IPS-18c (cell line): ENCODE results near the gene SWI5.

Experiments used
- H3K4me3 ChIP-seq: 2 replicates; pipeline ENCODE4 v1.7.0; 2013; ENCODE audit warnings: low read depth, mild to moderate bottlenecking, low read length, moderate library complexity; ENCODE audit not compliant: insufficient read depth
- H3K9me3 ChIP-seq: one replicate; pipeline ENCODE4 v1.6.1; 2013; ENCODE audit warnings: mild to moderate bottlenecking, low read length, moderate library complexity; ENCODE audit not compliant: control insufficient read depth, insufficient read depth

The SWI5 gene

DNA sequence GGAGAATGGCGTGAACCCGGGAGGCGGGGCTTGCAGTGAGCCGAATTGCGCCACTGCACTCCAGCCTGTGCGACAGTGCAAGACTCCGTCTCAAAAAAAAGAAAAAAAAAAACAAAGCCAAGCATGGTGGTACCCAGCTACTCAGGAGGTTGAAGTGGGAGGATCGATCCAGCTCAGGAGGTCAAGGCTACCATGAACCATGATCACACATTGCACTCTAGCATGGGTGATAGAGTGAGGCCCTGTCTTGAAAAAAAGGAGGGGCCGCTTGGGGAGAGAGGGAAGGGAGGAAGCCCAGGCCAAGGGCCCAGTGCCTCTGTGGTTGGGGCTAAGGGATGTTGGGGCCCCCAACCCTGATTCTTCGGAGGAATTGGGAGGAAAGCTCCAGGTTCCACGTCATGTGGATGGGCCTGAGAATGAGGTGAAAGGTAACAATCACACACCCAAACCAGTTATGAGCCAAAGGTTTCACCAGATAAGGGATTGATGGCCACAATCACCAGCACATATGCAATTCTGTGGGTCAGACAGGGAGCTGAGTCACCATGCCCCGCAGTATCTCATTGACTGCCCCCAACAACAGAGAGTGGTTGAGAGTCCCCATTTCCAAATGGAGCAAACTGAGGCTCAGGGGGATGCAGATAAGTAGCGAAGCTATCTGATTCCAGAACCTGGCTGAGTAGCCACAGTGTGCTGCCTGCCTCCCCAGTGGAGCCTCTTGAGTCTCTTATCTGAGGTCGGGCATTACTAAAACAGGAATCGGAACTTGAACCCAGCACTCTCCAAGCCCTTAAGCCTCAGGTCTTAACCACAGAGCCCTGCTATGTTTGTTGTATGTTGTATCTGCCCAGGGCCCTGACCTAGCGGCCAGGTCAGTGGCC lies 20.5 kb downstream of the SWI5 start:
- no peak overlapping the region for H3K4me3 ChIP-seq
- no peaks in the 10 kb centered on the region for H3K9me3 ChIP-seq

DNA sequence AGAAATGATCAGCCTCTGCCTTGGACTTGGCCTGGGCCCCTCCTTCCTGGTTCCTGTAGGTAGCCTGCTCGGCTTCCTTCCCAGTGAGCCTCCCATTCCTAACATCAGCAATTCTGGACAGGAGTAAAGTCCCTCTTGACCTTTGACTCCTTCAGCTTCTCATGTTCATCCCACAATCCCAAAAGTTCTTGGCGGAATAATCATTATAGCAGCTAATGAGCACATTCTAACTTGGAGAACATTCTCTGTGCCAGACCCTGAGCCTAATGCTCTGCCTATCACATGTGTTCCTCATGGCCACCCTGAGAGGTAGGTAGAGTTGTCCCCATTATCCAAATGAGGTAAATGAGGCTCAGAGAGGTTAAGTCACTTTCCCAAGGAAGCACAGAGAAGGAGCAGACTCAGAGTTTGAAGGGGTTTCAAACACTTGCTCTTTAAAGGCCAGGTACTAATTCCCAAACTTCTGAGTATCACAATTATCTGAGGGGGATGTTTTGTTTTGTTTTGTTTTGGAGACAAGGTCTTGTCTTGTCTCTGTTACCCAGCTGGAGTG lies 21.2 kb downstream of the SWI5 start:
- no peak overlapping the region for H3K4me3 ChIP-seq
- no peaks in the 10 kb centered on the region for H3K9me3 ChIP-seq

DNA sequence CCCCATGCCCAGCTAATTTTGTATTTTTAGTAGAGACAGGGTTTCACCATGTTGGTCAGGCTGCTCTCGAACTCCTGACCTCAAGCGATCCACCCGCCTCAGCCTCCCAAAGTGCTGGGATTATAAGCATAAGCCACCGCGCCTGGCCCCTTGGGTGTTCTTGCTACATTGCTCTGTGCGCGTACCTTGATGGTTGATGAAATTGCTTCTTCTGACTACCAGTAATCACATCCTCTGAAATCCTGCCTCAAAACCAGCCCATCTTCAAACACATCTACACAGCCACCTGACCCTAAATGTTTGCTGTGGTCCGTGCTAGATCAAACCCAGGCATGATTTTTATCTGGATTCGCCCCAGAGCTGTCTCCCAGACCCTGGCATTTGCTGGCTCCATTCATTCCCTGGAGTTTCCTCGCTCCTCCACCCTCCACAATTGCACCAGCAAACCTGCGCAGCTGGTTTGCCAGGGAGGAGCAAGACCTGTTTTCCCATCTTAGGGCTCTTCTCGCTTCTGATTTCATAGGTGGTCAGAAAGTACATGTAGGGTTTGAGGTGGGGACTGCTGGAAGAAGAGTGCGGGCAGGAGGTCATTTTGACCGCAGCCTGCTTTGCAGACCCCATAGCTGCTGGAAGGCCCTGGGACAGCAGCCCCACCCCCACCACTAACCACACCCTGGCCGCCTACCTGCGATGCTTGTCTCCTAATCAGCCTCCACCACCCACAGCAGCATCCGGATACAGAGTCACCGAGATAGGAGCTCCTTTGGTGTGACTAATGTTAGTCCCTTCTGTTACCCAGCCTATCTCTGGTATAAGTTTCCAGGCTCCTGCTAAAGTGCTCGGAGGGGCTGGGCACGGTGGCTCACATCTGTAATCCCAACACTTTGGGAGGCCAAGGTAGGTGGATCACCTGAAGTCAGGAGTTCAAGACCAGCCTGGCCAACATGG lies 22.7 kb downstream of the SWI5 start:
- no peak overlapping the region for H3K4me3 ChIP-seq
- no peaks in the 10 kb centered on the region for H3K9me3 ChIP-seq

GRCh38 chr9:128304136-128304970 lies 28.3 kb downstream of the SWI5 start:
- no peaks in the 10 kb centered on the region for H3K9me3 ChIP-seq
- H3K4me3 ChIP-seq = no peak overlapping the region

GRCh38 chr9:128304971-128305288 lies 28.9 kb downstream of the SWI5 start:
- H3K4me3 ChIP-seq = no peak overlapping the region
- H3K9me3 ChIP-seq = no peaks in the 10 kb centered on the region

- Histone ChIP-seq H3K4me3 (no peak overlapping the region), H3K9me3 (peaks cover 4% of the 10 kb centered on the region)
Measured at GRCh38 chr9:128309551-128309950, 33.5 kb downstream of the SWI5 start.

- Histone ChIP-seq H3K4me3 (no peak overlapping the region), H3K9me3 (peaks cover 4% of the 10 kb centered on the region)
Measured at GRCh38 chr9:128310461-128310860, 34.4 kb downstream of the SWI5 start.

- H3K9me3 ChIP-seq = peaks cover 4% of the 10 kb centered on the region
- H3K4me3 ChIP-seq = no peak overlapping the region
Measured at GRCh38 chr9:128314697-128315096, 38.6 kb downstream of the SWI5 start.

DNA sequence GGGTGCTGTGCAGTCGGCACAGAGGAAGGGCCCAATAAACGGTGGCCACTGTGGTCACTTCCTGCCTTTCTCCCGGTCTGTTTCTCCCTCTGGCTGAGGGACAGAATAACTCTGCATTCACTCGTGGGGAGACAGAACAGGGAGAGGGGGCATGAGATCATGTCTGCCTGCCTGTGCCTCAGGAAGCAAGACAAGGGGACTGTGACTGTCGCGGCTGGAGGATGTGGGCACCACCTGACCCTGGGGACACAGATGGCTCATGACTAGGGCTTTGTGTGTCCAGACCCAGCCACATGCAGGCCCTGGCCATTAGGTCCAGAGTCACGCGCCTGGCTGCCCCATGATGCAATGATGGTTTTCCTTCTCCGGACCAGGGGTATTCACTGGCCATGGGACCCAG lies 40.3 kb downstream of the SWI5 start:
- H3K4me3 ChIP-seq = no peak overlapping the region
- peaks cover 4% of the 10 kb centered on the region for H3K9me3 ChIP-seq

DNA sequence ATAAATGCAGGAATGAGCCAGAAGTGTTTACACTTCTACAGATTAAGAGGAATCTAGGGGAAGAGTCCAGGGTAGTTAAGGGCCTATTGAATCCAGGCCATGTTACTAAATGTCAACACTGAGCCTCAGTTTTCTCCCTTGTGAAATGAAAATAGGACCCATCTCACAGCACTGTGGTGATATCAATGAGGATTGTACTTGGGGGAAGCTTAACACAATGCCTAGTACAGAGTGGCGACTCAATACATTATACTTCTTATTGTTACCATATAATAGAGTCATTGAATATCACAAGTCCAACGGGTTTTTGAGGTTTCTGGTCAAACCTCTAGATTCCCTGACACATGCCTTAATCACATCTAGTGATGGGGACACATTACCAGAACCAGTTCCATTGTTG lies 41.6 kb downstream of the SWI5 start:
- H3K4me3 ChIP-seq = no peak overlapping the region

GRCh38 chr9:128321343-128321742 lies 45.3 kb downstream of the SWI5 start:
- H3K9me3 ChIP-seq = no peaks in the 10 kb centered on the region
- H3K4me3 ChIP-seq = peak overlapping the region; percentile 86

More for the DNA sequence above, 41.6 kb downstream of the SWI5 start:
- H3K9me3 ChIP-seq = peaks cover 4% of the 10 kb centered on the region

- H3K4me3 ChIP-seq = peak overlapping the region; percentile 86
- H3K9me3 ChIP-seq = no peaks in the 10 kb centered on the region
Measured at GRCh38 chr9:128321879-128322403, 45.9 kb downstream of the SWI5 start.

DNA sequence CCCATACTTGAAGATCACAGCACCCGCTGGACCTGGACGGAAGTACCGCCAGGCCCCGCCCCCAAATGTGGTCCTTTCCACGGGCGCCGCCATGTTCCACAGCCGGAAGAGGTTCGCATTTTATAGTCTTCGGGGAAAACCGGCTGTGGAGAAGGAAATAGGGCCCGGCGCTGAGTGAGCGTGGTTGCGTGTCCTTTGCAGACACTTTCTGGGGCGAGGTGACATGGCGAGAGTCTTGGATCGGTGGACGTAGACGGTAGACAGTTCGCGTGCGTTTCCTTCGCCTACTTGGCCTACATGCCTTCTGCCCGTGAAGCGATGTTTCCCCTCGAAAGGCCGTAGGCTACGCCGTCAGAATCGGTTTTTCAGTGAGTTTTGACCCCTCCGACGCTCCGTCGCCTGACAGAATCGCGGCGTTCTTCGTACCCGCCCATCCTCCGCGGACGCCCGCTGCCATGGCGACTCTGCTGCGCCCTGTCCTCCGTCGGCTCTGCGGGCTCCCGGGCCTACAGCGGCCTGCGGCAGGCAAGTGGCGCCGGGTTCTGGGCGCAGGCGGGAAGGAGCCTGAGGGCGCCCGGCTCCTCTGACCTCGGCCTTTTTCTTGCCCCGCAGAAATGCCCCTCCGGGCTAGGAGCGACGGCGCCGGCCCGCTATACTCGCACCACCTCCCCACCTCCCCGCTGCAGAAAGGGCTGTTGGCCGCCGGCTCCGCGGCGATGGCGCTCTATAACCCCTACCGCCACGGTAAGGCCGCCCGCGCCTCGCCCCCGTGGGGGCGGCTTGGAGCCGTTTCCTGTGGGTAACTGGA lies 46.5 kb downstream of the SWI5 start, which contains the start of the genes COQ4 and TRUB2:
Gene COQ4, plus strand, starts transcription at position 436 of the 808 bp plus-strand sequence. Its CDS starts 20 bp downstream, at position 456.
Gene TRUB2, minus strand, starts transcription at position 44 of the 808 bp plus-strand sequence. Its CDS starts 39 bp downstream, at position 5.
- Histone ChIP-seq H3K9me3 (no peaks in the 10 kb centered on the region), H3K4me3 (peak within 1 kb of the TSS; percentile 86)

- Histone ChIP-seq H3K4me3 (peak overlapping the region; percentile 86), H3K9me3 (no peaks in the 10 kb centered on the region)
Measured at GRCh38 chr9:128323212-128323730, 47.2 kb downstream of the SWI5 start.

DNA sequence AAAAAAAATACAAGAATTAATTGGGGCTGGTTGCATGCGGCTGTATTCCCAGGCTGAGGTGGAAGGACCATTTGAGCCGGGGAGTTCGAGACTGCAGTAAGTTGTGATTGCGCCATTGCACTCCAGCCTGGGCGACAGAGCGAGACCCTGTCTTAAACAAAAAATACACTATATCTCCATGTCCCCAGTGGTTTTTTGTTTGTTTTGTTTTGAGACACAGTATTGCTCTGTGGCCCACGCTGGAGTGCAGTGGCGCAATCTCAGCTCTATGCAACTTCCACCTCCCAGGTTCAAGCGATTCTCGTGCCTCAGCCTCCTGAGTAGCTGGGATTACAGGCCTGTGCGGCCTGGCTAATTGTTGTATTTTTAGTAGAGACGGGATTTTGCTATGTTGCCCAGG lies 47.7 kb downstream of the SWI5 start:
- H3K9me3 ChIP-seq = no peaks in the 10 kb centered on the region
- H3K4me3 ChIP-seq = peak overlapping the region; percentile 86

GRCh38 chr9:128324401-128324800 lies 48.3 kb downstream of the SWI5 start:
- H3K4me3 ChIP-seq = no peak overlapping the region

More at GRCh38 chr9:128324401-128324800, 48.3 kb downstream of the SWI5 start:
- no peaks in the 10 kb centered on the region for H3K9me3 ChIP-seq
